BJ (cell line): ENCODE measurements around the gene ATP8A2. TPM values are rescaled to one million over a fixed set of nuclear protein-coding genes. Genes with fewer than 3 reads are reported as not detected.

Source experiments
- CTCF ChIA-PET: fragments of 350-600 bp; formaldehyde crosslinking; extraction: SDS; loops from one replicate; lab custom pipeline; 2021; ENCODE audit warnings: antibody characterized with exemption, inconsistent platforms; lab: Yijun Ruan, JAX
- POLR2A ChIA-PET: fragments of 300-600 bp; sonication (Branson Sonifier 250); formaldehyde crosslinking; extraction: SDS; loops from one replicate; lab custom pipeline; 2021; ENCODE audit warnings: antibody characterized with exemption; lab: Charles Lee
- DNase-seq: peaks from one replicate; pipeline ENCODE4 v3.0.0-alpha.2; 2011; ENCODE audit warnings: low read depth
- H3K27me3 ChIP-seq: 2 replicates; pipeline ENCODE4 v1.6.0; 2011; ENCODE audit warnings: low read length; ENCODE audit not compliant: control insufficient read depth, insufficient read depth
- H3K36me3 ChIP-seq: 2 replicates; pipeline ENCODE4 v1.5.1; 2011; ENCODE audit warnings: low read length; ENCODE audit not compliant: control insufficient read depth, insufficient read depth
- H3K4me3 ChIP-seq: 2 replicates; pipeline ENCODE4 v1.5.1; 2011; ENCODE audit warnings: low read depth, mild to moderate bottlenecking, control low read depth, low read length
- CTCF ChIP-seq: IDR thresholded peaks from 2 replicates; pipeline ENCODE4 v1.5.1; 2011; ENCODE audit warnings: low read depth, mild to moderate bottlenecking, control low read depth, inconsistent platforms, low read length, moderate library complexity; ENCODE audit not compliant: insufficient read depth
- polyA plus RNA-seq: library from polyadenylated mRNA; depleted of rRNA; stranded (reverse); fragments of >200 nt; gene quantifications from 2 replicates; pipeline ENCODE4 v1.2.3, GENCODE V29; 2011

Gene ATP8A2
- polyA plus RNA-seq, 1 experiment = 0.02 TPM

- Histone ChIP-seq H3K36me3 (no peaks in the 10 kb centered on the region), H3K27me3 (no peaks in the 10 kb centered on the region), H3K4me3 (no peak overlapping the region)
- DNase-seq = no peak
- POLR2A ChIA-PET = no interaction called here
- CTCF ChIA-PET = interaction anchor here (1.4 kb wide), 1 partner anchor 10 kb away, joined by 4 read pairs; no protein-coding TSS in a partner anchor
- TF ChIP-seq CTCF = no peak
These were observed 391.1 kb downstream of the ATP8A2 start for GRCh38 chr13:25762795-25763377.

- CTCF ChIA-PET = no interaction called here
- TF ChIP-seq CTCF = no peak
- DNase-seq = no peak
- Histone ChIP-seq H3K27me3 (no peaks in the 10 kb centered on the region), H3K4me3 (no peak overlapping the region), H3K36me3 (no peaks in the 10 kb centered on the region)
- POLR2A ChIA-PET = no interaction called here
These were observed 392.6 kb downstream of the ATP8A2 start for GRCh38 chr13:25764378-25764777.

- TF ChIP-seq CTCF = no peak
- Histone ChIP-seq H3K4me3 (no peak overlapping the region), H3K36me3 (no peaks in the 10 kb centered on the region), H3K27me3 (no peaks in the 10 kb centered on the region)
- ChIA-PET POLR2A (no interaction called here), CTCF (interaction anchor here (1.2 kb wide), 1 partner anchor 15 kb away, joined by 3 read pairs; no protein-coding TSS in a partner anchor)
- DNase-seq = no peak
These were observed 393.5 kb downstream of the ATP8A2 start for GRCh38 chr13:25765266-25765665.

- CTCF ChIA-PET = interaction anchor here (1.2 kb wide), 1 partner anchor 16 kb away, joined by 3 read pairs; no protein-coding TSS in a partner anchor
- no peak for TF ChIP-seq CTCF
- DNase-seq = no peak
- no peaks in the 10 kb centered on the region for H3K27me3 ChIP-seq
- no peaks in the 10 kb centered on the region for H3K36me3 ChIP-seq
- no peak overlapping the region for H3K4me3 ChIP-seq
- POLR2A ChIA-PET = no interaction called here
These were observed 394.8 kb downstream of the ATP8A2 start for GRCh38 chr13:25766576-25766975.

GRCh38 chr13:25766991-25767390 is 395.2 kb downstream of the ATP8A2 start:
- POLR2A ChIA-PET = no interaction called here
- CTCF ChIA-PET = no interaction called here
- Histone ChIP-seq H3K36me3 (no peaks in the 10 kb centered on the region), H3K27me3 (no peaks in the 10 kb centered on the region), H3K4me3 (no peak overlapping the region)
- no peak for TF ChIP-seq CTCF
- no peak for DNase-seq
